Measurements from ENCODE around the gene BPIFB2. TPM values are rescaled to one million over a fixed set of nuclear protein-coding genes. Genes with fewer than 3 reads are reported as not detected.

BPIFB2 gene
- total and polyA plus RNA-seq, 2 donors (not counting 3 experiments of a cell fraction or from before 2014, with no cell fraction given) = not detected

- Histone ChIP-seq H3K27ac (ENCODE audit: insufficient read depth, low read depth, low read length) (no peak overlapping the region), H3K36me3 (ENCODE audit: control insufficient read depth in 2 of 2, extremely low read depth in 1 of 2, insufficient read depth in 2 of 2, low read length in 2 of 2) (no peaks in the 10 kb centered on the region), H3K4me2 (ENCODE audit: insufficient read depth, low read length) (no peak overlapping the region), H3K9ac (replicated peaks; ENCODE audit: extremely low read depth, insufficient read depth, low read length) (no peak overlapping the region), H3K4me3 (replicated peaks in 1 of 3; ENCODE audit: insufficient read depth in 1 of 3, low read depth in 1 of 3, low read length in 3 of 3) (no peak overlapping the region), H4K20me1 (replicated peaks; ENCODE audit: control insufficient read depth, extremely low read depth, insufficient read depth, low read length) (no peaks in the 10 kb centered on the region), H3K9me1 (replicated peaks; ENCODE audit: control insufficient read depth, extremely low read depth, insufficient read depth, low read length) (no peaks in the 10 kb centered on the region), H3K79me2 (ENCODE audit: control insufficient read depth, insufficient read depth, low read length) (no peaks in the 10 kb centered on the region), H3K4me1 (ENCODE audit: control insufficient read depth, extremely low read depth, insufficient read depth, low read length) (peaks cover 14% of the 10 kb centered on the region), H2AFZ (ENCODE audit: low read depth, low read length) (no peak overlapping the region), H3K27me3 (ENCODE audit: control insufficient read depth in 2 of 2, insufficient read depth in 2 of 2, low read length in 2 of 2) (peaks cover 0 to 2% of the 10 kb centered on the region in 2 experiments), H3K9me3 (replicated peaks; ENCODE audit: control insufficient read depth, insufficient read depth, low read length) (no peaks in the 10 kb centered on the region)
- CTCF ChIA-PET = interaction anchor here (0.8 kb wide), 1 partner anchor 11 kb away, joined by 3 read pairs; no protein-coding TSS in a partner anchor
- BruUV-seq (replicated peaks) = no TSS peak
- TF ChIP-seq FOS (IDR thresholded peaks at IDR 0.05; ENCODE audit: borderline replicate concordance, insufficient read depth, low read length) = no peak
- no peak for TF ChIP-seq POLR2A (IDR thresholded peaks at IDR 0.05; ENCODE audit: low read depth, low read length)
- TF ChIP-seq POLR2AphosphoS5 (IDR thresholded peaks at IDR 0.05; ENCODE audit: insufficient read depth, low read depth, low read length) = no peak
- no peak for TF ChIP-seq GATA2 (IDR thresholded peaks at IDR 0.05; ENCODE audit: insufficient read depth, insufficient read length, low read depth, low read length)
- no peak for TF ChIP-seq MAX (IDR thresholded peaks at IDR 0.05; ENCODE audit: insufficient read depth, insufficient read length)
- TF ChIP-seq EZH2 (IDR thresholded peaks at IDR 0.05; ENCODE audit: borderline replicate concordance, low read depth, low read length, severe bottlenecking) = no peak
- no peak for TF ChIP-seq MYC (IDR thresholded peaks at IDR 0.05; ENCODE audit: low read depth, low read length)
- TF ChIP-seq CTCF (IDR thresholded peaks at IDR 0.05; ENCODE audit: extremely low read depth in 1 of 2, insufficient read depth in 1 of 2, low read depth in 1 of 2, low read length in 2 of 2) = no peak
- TF ChIP-seq JUN (IDR thresholded peaks at IDR 0.05; ENCODE audit: borderline replicate concordance, insufficient read depth, insufficient read length, low read depth) = no peak
- intact Hi-C loops (cut with micrococcal nuclease) = no loop called here
- FAIRE-seq = no peak
- dilution Hi-C loops (cut with MboI; ENCODE audit: extremely low pct_ligation_motif_present, low sequenced_read_pairs) = no loop called here
- DNase-seq (ENCODE audit: low read depth, low spot score) = no peak
- POLR2A ChIA-PET = no interaction called here
Observed at GRCh38 chr20:32968478-32969241, 38.8 kb upstream of the BPIFB2 start.

Measured in endothelial cell of umbilical vein (primary cell).